Measurements from ENCODE around the gene COPS9.

GRCh38 chr2:240124651-240125030, 11.5 kb downstream of the COPS9 start:
- no peak for TF ChIP-seq POLR2A (IDR thresholded peaks at IDR 0.05; ENCODE audit: low read depth, low read length)
- TF ChIP-seq POLR2AphosphoS5 (IDR thresholded peaks at IDR 0.05; ENCODE audit: low read depth, low read length): no peak
- no peak for TF ChIP-seq TAF1 (IDR thresholded peaks at IDR 0.05; ENCODE audit: low read depth, low read length)
- no peak for TF ChIP-seq POU2F2 (IDR thresholded peaks at IDR 0.05; ENCODE audit: low read depth, low read length)
